ENCODE measurements around the gene UQCC3.

DNA sequence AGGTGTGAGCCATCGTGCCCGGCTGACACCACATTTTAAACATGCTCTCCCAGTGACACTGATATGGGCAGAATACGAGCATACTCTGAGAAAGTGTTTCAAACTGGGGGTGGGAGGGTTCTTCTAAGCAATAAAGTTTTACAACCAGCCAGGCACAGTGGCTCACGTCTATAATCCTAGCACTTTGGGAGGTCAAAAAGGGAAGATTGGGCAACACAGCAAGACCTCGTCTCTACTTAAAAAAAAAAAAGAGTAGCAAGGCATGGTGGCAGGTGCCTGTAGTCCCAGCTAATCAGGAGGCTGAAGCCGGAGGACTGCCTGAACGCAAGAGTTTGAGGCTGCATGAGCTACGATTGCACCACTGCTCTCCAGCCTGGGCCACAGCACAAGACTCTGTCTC lies 27.3 kb upstream of the UQCC3 start:
- TF ChIP-seq, protein P1, sequence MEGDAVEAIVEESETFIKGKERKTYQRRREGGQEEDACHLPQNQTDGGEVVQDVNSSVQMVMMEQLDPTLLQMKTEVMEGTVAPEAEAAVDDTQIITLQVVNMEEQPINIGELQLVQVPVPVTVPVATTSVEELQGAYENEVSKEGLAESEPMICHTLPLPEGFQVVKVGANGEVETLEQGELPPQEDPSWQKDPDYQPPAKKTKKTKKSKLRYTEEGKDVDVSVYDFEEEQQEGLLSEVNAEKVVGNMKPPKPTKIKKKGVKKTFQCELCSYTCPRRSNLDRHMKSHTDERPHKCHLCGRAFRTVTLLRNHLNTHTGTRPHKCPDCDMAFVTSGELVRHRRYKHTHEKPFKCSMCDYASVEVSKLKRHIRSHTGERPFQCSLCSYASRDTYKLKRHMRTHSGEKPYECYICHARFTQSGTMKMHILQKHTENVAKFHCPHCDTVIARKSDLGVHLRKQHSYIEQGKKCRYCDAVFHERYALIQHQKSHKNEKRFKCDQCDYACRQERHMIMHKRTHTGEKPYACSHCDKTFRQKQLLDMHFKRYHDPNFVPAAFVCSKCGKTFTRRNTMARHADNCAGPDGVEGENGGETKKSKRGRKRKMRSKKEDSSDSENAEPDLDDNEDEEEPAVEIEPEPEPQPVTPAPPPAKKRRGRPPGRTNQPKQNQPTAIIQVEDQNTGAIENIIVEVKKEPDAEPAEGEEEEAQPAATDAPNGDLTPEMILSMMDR (IDR thresholded peaks at IDR 0.05) = no peak
- TF ChIP-seq POLR2A (IDR thresholded peaks at IDR 0.05) (no peak), POLR2AphosphoS5 (IDR thresholded peaks at IDR 0.05) (no peak)
